GM18951 (cell line): ENCODE measurements around the gene POP4.
A peak's percentile ranks its signal among the peaks of the same experiment; 100 is the strongest.

Experiments
- POLR2A ChIP-seq: IDR thresholded peaks from 4 replicates; pipeline ENCODE4 v1.6.1; 2011; ENCODE audit warnings: mild to moderate bottlenecking; ENCODE audit not compliant: insufficient read length, insufficient read depth; ENCODE audit errors: extremely low read depth
- in situ Hi-C: fragments of 300-500 bp; cut with MboI; formaldehyde crosslinking; loops from one replicate; pipeline ENCODE4 v1.12.0; 2022; ENCODE audit warnings: low sequenced_read_pairs, mixed read lengths, inconsistent platforms; ENCODE audit not compliant: unreplicated experiment

The POP4 gene

DNA sequence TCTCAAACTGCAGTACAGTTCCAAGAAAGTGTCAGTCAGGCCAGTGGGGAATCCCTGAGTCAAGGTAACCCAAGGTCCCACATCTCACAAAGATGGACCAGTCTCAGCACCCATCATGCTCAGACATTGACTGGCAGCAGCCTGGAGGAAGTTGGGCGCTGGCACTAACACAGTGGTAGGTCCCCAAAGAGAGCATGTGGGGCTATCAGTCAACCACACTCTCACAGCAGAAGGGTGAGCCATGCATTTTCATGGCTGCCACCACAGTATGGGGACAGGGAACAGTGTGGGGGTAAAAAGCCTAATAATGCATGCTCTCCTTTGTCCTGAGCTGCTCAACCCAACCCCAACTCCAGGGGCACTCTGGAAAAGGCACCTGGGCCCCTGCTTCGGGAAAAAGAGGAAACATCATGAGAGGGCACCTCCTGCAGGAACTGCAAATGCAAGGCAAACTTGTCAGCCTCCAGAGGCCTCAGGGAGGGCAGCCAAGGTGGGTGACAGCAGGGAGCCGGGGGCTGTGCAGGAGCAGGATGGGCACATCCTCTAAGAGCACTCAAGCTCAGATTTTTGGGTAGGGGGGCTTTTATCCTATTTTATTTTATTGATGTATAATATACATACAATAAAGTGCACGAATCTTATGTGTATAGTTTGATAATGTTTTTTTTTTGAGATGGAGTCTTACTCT, 49.7 kb downstream of the POP4 start:
- in situ Hi-C loops: no loop called here
- TF ChIP-seq POLR2A: no peak

DNA sequence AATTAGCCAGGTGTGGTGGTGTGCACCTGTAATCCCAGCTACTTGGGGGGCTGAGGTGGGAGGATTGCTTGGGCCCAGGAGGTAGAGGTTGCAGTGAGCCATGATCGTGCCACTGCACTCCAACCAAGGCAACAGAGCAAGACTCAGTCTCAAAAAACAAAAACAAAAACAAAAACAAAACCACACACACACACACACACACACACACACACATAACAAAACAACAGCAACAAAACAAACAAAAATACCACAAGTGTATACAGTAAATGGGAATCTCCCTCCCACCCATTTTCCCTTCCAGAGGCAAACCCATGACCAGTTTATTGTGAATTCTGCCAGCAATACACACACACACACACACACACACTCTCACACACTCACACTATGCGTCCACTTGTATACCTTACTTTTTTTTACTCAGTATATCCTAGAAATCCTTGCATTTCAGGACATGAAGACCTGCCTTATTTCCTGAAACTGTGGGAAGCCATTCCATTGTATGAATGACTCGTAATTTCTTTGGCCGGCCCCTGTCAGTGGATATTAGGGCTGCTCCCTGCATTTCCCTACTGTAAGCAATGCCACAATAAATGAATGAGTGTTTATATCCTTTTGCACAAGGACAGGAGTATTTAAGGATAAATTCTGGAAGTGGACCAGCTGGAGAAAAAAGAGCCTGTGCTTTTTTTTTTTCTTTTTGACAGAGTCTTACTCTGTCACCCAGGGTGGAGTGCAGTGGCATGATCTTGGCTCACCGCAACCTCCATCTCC, 52.3 kb downstream of the POP4 start:
- TF ChIP-seq POLR2A: no peak

DNA sequence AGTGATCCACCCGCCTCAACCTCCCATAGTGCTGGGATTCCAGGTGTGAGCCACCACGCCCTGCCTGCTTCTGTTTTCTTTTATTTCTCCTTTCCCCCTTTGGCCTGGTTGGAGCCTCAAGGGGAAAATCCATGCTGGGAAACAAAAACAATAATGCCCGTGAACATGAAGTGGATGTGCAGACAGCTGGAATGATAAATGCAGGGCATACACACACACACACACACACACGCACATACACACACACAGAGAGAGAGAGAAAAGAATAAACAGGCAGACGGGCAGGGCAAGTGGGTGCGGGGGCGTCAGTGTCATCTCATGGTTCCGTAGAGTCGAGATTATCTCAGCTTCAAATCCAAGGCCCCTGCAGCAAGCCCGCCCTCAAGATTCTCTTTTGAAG, 54.8 kb downstream of the POP4 start:
- in situ Hi-C loops: no loop called here

More for the DNA sequence above, 52.3 kb downstream of the POP4 start:
- in situ Hi-C loops: no loop called here

DNA sequence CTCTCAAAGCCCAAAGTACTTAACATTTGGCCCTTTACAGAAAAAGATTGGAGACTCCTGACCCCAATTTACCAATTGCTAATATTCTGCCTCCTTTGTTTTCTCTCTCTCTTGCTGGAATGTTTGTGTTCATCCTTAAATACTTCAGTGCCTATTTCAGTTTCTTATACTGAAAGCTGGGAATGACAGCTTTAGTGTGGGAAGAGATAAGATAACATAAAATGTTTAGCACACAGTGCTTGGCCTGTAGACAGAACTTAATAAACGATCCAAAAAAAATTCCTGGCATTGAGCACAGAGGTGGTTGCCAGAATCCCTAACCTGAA, 56.2 kb downstream of the POP4 start:
- in situ Hi-C loops: no loop called here
- TF ChIP-seq POLR2A: no peak

More for the DNA sequence above, 54.8 kb downstream of the POP4 start:
- no peak for TF ChIP-seq POLR2A

DNA sequence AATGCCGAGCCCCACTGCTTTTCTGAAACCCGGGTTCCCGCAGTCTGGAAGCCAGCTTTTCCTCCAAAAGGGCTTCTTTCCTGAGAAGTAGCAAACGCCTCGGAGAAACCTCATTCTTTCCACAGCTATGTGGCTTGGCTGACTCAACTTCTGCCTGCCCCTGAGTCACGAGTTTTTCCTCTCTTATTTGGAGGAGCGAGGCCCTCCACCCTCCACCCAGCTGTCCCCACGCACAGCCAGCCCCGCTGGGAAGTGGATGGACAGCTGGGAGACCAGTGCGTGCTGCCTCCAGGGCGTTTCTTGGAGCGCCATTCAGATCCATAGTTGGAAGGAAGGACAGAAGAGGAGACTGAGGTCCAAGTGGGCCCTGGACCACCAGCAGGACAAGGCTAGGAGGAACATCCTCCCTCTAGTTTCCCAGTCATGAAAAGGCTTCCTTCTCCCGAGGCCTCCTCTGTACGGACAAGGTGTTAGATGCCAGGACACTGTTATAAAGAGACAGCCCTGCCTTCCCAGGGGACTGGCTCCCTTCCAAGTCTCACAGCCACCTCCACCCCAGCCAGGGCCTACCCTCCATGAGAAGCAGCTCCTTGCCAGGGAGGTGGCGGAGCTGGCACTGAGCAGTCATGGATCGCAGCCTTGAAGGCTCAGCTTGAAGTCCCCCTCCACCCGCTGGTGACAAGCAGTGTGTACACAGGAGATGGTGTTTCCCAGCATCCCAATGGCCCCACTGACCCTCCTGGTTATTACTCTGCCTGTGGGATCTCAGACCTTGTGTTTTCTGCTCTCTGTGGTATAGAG, 56.7 kb downstream of the POP4 start:
- in situ Hi-C loops: no loop called here
- TF ChIP-seq POLR2A: no peak

DNA sequence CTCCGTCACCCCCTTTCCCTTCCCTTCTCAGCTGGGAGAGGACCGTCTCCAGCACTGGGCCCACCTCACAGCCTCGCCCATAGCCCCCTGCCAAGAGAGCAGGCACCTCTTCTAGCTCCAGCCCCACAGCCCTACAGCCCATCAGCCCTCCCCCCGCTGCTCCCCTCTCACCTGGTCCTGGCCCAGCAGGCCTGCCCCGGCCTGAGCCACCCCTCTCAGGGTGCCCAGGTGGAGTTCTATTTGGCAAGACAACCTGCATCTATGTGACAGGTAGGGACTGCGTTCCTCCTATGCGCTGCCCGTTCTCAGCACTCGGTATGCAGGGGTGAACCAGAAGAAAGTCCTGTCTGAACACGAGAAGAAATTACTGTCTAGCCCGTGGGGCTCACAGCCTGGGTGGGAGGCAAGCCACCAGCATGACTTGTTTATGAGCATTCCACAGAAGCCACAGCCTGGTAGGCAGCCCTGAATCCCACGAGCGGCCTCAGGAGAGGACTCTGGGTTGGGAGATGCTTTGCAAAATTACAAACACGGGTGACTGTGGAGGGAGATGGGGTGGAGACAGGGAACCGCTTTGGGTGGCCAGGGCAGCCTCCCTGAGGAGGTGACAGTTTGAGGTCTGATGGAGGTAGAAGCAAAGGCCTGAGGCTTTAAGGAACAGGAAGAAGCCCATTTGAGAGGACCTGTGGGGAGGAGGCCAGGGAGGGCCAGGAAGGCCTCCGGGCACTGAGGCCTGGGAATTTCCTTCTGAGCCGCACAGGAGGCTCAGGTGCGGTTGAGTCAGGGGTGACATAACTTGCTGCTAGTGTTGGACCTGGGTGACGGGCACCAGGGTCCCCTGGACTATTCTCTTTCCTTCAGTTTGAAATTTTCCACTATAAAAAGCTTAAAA, 58.0 kb downstream of the POP4 start:
- TF ChIP-seq POLR2A: no peak

DNA sequence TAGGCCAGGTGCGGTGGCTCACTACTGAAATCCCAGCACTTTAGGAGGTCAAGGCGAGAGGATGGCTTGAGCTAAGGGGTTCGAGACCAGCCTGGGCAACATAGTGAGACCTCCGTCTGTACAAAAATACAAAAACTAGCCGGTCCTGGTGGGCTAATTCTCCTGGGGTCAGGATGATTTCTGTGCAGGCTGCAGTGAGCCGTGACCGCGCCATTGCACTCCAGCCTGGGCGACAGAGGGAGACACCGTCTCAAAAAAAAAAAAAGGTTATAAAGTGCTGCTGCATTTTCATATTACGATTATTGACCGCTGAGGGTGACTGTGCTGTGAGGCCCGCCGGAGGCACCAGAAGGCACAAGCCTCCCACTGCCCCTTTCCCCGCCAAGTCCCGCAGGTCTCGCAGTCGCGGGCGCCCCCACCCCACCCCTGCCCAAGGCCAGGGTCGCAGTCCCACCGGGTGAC, 58.7 kb downstream of the POP4 start:
- no peak for TF ChIP-seq POLR2A
- in situ Hi-C loops: no loop called here

More for the DNA sequence above, 58.0 kb downstream of the POP4 start:
- in situ Hi-C loops: no loop called here

DNA sequence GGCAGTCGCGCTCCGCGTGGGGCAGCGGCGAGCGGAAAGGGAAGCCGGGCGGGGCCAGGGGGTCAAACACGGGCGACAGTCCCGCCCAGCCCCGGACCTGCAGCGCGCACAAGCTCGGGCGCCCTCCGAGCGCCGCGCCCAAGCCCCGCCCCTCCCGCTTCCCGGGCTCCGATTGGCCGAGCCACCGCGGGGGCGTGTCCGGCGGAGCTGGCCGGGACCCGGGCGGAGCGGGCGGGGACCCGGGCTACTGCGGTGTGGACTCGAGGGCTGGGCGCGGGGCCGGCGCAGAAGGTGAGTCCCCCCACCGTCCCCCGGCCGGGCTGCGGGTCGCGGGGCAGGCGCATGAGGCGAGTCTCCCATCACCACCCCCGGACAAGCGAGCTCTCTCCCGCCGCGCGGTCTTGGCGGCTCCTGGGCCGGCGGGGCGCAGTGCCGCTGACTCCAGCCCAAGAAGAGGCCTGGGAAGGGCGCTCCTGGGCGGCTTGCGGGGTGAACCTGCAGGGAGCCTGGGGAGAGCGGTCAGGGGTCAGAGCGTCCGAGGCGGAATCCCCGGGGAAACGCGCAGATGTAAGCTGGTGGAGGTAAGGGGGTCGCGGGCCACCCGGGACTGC, 59.2 kb downstream of the POP4 start, which contains the start of gene PLEKHF1:
Gene PLEKHF1, plus strand, starts transcription at position 247 of the 611 bp plus-strand sequence. CDS start 8,379 bp downstream, outside the sequence.
- in situ Hi-C loops: no loop called here
- peak; percentile 60 for TF ChIP-seq POLR2A

DNA sequence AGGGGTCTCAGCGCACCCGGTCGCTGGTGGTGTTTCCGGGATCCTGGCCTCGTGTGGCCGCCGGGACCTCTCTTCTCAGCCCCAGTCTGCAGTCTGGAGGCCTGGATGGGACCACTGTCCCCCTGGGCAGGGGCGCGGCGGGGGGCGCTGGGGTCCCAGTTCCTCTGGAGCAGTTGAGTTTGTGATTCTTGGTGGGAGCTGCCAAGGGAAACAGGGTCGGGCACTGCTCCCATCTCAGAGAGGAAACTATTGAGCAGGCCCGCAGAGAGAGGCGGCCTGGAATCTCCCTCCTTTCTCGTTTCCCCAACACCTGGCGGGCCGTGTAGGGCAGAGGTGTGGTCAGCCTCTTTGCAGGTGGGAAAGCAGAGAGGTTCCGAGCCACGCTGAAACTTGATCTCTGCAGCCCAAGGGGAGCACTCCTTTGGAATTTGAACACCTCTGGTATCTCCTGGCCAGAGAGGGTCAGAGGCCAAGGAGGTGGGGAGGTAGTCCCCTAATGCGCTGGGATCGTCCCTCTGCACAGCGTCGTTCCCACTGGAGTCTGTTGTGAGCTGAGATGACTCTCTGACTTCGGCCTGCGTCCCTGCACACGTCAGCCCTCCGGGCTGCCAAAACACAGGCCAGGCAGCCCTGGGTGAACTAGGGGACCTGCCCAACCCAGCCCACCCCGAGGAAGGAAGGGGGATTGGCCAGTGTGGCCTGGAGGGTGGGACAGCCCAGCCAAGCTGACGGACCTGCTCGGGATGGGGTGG, 59.9 kb downstream of the POP4 start:
- in situ Hi-C loops: no loop called here

More for the DNA sequence above, 59.9 kb downstream of the POP4 start:
- TF ChIP-seq POLR2A: no peak
